Activated CD8-positive, alpha-beta memory T cell treated with anti-CD3 and anti-CD28 coated beads for 48 hours (primary cell): ENCODE results near the gene ESYT2.
"Not testable (repeated sequence)": the region's sequence is repeated elsewhere in the genome, so short reads cannot be mapped to it uniquely, and the experiment has no call there.

Experiments used
- DNase-seq, 3 experiments: peaks; one replicate each; pipeline ENCODE4 v3.0.0-alpha.2; 2020; ENCODE audit warnings: low read depth in 2 of 3, low spot score in 2 of 3

Gene ESYT2

DNA sequence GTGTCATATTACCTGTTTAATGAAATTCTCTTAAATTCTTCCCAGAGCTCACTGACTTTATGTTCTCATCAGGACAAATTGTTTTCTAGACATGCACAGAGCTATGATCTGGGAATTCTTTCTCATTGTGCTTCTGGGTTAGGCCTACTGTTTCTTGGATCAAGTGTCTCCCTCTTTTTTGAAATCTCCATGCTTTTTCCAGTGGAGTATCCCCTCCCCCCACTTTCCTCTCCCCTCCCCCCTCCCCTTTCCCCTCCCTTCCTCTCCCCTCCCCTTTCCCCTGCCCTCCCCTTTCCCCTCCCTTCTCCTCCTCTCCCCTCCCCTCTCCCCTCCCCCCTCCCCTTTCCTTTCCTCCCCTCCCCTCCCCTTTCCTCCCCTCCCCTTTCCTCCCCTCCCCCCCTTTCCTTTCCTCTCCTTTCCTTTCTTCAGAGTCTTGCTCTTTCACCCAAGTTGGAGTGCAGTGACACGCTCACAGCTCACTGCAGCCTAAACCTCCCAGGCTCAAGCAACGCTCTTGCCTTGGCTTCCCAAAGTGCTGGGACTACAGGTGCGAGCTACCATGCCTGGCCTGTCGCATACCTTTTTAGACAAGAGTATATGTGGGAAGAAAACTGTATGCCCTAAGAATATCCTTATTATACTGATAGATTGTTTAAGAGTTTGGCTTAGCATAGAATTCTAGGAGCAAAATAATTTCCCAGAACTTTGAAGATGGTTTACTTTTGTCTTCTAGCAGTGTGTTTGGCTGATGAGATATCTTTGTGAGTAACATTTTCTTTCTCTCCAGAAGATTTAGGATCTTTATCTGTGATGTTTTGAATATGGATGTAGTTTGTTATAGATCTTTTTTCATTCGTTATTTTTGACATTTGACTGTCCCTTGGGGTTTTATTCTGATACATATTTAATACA is 29.5 kb upstream of the ESYT2 start:
- DNase-seq, result no peak

DNA sequence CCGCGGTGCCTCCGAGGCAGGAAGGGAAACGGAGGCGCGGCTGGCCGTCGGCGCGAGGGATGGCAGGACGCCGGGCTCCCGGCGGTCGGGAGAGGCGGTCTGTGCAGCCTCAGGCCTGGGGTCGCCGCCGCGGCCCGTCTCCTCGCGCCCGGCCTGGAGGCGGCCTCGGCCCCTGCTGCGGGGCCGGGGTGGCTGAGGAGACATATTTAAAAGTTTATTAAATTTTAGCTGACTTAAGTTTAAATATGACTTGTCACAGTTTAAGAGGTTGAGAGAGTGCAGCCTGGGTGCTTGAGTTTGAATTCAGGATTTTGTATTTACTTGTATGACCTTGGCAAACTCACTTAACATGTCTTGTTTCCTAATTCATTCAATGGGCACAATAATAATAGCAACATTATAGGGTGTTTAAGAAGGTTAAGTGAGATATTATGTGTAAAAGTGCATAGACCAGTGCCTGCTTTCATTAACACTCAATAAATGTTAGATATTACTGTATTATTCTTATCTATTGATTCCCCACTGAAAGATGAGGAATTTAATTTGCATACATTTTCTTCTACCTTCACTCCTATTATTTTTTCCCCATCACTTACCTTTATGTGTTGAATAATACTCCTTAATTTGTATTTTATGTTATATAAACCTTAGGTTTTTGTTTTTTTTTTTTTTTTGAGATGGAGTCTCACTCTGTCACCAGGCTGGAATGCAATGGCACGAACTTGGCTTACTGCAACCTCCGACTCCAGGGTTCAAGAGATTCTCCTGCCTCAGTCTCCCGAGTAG is 27.8 kb upstream of the ESYT2 start:
- DNase-seq, result no peak

DNA sequence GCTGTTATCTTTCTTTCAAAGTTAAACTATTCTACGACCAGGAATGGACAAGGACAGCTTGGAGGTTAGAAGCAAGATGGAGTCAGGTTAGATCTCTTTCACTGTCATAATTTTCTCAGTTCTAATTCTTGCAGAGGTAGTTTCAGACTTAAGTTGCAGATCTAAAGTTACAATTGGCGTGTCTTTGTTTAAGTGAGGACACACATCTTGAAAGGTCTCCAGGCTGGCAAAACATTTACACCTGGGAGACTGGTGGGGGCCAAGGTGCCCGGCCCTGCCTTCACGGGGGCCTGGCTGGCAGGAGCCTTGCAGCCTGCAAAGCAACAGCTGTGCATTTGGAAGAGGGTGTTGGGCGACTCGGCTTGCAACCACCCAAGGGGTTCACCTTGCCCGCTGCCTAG is 25.4 kb upstream of the ESYT2 start:
- DNase-seq, result no peak

DNA sequence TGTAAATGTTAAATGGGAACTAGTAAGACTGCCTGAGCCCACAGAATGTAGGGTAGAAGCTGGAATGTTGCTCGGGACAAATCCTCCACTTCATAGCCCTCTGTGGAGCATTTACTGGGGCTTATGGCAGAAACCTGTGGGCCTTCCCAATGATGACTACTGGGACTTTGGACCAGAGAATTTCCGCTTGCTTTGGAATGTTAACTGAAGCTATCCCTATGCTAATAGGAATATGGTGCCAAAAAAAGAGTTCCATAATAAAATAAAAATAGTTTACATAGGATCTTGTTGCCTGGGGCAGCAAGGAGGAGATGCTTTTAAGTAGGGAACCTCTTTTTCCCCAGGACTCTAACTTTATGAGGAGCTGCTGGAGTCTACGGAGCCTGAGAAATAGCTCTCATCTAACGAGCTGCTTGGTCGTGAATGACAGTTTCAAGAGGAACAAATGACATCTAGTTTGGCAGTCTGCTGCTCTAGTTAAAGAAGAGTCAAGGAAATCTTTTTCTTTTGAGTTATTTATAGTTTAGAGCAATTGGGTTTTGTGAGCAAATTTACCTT is 21.3 kb upstream of the ESYT2 start:
- DNase-seq, result no peak

DNA sequence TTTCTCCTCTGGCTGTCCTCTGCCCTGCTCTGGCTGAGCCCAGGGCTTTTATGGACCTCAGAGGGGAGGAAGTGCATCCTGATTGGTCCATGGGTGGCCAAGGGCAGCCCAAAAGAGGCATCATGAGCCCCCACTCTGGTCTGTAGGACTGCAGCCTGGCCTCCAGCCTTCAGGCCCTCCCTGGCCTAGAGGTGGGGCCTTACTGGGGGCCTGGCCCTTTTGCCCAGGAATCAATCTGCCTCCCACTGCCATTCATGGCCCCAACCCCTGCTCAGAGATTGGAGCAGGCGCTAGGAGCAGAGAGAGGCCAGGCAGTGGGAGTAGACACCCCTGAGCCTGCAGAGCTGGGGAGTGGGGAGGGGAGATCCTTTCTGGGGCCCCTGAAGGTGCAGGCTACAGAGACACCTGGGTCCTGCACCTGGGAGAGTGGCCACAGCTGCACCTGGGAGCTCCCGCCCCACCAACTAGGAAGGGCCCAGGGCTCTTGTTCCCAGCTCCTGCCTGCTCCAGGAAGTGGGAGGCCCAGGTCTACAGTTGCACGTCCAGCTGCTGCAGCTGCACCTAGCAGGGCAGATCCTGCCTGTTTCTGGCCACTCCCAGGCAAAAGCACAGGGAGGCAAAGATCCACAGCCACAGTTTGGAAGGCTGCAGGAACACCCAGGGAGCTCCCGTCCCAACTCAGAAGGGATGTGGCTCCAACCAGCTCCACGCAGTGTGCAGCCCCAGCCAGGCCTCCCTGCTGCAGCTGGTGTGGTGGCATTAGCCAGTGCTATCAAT is 20.6 kb upstream of the ESYT2 start:
- no peak for DNase-seq

DNA sequence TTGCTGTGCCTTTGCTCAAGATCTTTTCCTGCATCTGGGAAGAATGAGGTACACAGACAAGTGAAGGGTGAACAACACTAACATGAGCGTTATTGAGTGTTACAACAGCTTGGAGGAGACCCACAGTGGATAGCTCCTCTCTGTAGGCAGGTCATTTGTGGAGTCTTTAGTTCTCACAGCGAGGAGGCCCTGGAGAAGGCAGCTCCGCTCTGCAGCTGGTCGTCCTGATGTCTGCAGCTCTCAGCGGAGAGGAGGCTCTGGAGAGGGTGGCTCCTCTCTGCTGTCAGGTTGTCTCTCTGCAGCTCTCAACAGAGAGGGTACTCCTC is 20.1 kb upstream of the ESYT2 start:
- no peak for DNase-seq

DNA sequence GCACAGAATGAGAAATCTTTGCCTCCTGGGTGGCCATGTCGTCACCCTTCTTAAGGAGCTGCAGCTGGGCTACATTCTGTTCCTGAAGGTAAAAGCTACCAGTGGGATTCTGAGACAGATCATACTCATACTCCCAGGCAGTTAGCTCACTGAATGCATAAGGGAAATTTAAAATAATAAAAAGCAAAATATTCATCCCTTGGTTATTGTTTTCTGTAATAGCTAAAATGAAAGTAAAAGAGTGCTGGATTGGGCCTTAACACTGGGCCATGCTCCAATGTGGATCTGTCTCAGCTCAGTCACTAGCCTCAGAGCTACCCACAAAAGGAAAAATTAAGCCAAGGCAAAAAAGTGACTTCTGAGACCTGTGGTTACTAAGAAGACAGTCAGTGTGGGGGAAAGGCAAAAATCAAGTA is 18.1 kb upstream of the ESYT2 start:
- DNase-seq, result no peak

DNA sequence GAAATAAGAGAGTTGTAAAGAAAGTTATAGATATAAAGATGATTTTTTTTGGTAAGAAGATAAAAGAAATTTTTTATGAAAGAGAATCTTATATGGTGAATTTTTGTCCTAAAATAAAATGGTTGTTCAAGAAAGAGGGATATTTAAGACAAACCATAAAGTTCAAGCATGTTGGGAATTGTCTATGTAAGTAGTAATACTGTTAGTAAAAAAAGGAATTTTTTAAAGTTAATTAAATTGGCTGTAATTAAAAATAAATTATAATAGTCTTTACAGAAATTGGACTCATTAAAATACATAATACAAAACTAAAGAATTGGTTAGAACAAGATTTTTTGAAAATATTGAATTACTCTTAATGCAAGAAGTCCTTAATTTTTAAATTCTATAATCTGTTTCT is 17.0 kb upstream of the ESYT2 start:
- DNase-seq, result no peak

DNA sequence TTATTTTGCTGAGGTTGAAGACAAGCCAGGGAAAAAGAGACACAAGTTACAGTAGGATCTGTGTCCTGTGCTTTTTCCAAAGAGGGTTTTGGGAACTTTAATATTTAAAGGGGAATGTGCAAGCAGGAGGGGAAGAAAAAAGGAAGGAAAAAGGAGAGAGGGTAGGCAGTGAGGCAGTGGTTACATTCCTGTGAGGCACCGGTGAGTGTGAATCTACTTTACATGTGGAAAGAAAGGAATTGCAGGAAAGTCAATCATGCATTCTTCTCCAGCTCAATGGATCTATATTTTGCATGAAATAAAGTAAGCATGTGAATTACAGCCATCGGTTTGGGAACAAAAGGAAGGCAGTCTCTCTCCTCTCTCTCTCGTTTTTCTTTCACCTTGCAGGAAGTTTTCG is 14.5 kb upstream of the ESYT2 start:
- DNase-seq, result no peak

DNA sequence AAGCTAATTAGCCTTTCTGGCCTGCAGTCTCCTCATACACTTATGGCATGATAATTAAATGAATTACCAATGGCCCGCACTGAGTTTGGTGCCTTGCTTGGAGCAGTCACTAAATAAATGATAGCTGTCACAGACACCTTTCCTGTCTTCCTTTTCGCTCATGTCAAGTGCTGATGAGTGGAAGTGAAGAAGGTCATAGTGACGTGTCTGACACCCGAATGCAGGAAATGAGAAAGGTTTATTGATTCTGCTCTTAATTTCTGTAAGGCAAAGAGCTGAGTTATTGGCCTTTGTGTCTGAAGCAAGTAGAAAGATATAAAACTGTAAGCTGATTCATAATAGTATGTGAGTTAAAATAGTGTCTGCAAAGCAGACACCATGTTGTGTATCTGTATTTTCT is 13.2 kb upstream of the ESYT2 start:
- DNase-seq, result no peak

DNA sequence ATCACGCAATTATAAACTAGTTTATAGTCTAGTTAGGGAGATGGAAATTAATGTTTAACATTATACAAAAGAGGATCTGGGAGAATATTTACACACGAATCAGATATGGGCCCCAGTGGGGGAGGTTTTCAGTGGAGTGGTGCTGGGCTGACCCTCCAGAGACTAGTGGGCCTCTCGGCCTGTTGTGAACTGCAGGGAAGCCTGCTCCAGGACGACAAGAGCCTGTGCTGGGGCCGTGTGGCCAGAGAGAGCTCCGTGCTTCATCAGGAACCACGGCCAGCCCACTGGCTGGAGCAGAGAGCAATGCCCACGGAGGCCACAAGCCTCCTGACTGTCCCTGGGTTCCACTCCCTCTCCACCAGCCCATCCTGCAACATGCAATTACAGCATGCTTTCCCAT is 11.3 kb upstream of the ESYT2 start:
- DNase-seq, result no peak

DNA sequence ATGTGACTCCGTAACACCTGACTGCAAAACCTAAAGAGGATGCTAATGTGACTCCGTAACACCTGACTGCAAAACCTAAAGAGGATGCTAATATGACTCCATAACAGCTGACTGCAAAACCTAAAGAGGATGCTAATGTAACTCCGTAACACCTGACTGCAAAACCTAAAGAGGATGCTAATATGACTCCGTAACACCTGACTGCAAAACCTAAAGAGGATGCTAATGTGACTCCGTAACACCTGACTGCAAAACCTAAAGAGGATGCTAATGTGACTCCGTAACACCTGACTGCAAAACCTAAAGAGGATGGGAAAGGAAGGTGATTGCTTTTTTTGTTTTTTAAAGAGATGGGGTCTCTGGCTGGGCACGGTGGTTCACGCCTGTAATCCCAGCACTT is 9.9 kb upstream of the ESYT2 start:
- DNase-seq, result not testable (repeated sequence)

DNA sequence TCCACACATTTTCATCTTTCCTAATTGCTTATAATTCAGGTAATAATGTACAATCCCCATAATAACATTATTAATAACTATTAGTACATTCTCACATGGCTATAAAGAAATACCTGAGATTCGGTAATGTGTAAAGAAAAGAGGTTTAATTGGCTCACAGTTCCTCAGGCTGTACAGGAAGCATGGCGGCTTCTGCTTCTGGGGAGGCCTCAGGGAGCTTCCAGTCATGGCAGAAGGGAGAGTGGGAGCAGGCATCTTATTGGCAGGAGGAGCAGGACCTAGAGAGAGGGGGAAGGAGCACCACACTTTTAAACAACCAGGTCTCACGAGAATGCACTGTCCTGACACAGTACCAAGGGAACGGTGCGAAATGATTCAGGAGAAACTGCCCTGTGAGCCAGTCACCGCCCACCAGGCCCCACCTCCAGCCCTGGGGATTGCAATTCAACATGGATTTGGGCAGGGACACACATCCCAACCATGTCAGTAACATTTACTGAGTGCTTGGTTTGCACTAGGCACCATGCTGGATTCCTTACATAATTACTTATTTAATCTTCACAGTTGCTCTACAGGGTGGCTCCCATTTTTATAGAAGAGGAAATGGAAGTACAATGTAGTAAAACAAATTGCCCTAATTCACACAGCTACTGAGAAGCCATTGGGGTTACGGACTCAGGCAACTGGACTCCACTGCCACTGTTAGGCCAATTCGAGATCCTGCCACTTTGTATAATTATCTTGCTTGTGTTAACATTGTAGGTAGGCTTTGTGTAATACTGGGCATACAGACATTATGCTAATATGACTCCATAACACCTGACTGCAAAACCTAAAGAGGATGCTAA is 8.7 kb upstream of the ESYT2 start:
- DNase-seq, result no peak

DNA sequence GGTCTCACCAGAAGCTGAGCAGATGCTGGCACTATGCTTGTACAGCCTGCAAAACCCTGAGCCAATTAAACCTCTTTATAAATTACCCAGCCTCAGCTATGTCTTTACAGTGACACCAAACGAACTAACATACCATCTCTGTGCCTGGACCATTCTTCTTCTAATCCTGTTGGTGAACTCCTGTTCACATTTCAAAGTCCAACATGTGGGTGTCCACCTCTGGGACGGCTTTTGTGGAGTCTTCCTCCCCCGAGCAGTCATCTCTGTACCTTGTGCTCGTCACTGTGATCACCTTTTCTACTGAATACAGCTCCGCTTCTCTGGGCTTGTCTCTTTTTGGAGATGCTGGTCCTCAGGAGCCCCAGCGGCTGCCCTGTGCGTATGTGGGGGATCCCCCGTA is 7.4 kb upstream of the ESYT2 start:
- DNase-seq, result no peak

DNA sequence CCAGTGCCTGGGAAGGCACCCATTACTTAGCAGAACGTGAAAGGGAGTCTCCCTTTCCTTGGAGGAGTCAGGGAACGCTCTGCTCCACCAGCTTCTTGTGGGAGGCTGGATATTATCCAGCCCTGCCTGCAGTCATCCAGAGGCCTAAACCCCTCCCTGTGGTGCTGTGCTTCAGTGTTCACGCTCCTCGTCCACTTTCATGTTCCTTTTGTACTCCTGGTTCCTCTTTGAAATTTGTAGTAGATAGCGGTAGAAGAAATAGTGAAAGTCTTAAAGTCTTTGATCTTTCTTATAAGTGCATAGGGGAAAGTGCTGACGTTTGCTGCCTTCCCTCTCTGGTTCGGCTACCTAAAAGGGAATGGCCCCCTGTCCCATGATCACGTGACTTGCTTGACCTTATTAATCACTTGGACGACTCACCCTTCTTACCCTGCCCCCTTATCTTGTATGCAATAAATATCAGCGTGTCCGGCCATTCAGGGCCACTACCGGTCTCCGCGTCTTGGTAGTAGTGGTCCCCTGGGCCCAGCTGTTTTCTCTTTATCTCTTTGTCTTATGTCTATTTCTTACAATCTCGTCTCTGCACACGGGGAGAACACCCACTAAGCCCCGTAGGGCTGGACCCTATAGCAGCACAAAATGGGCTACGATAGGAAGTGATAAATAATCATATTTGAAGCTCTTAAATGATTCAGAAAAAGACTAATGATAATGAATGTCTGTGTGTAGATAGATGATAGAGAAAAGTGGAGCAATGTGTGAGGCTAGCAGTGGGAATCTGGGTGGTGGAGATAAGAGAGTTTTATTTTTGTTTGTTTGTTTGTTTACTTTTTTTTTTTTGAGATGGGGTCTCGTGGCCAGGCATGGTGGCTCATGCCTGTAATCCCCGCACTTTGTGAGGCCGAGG is 5.8 kb upstream of the ESYT2 start:
- DNase-seq, result no peak

DNA sequence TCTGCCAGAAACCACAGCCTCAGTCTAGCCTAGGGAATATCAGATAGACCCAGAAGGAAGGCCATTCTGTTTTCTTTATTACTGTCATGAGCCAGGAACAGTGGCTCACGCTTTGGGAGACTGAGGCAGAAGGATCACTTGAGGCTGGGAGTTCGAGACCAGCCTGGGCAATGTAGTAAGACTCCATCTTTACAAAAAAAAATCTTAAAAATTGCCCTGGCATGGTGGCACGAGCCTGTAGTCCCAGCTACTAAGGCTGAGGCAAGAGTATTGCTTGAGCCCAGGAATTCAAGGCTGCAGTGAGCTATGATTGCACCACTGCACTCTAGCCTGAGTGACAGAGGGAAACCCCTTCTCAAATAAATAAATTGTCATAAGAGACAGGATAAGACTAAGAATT is 3.7 kb upstream of the ESYT2 start:
- no peak for DNase-seq

DNA sequence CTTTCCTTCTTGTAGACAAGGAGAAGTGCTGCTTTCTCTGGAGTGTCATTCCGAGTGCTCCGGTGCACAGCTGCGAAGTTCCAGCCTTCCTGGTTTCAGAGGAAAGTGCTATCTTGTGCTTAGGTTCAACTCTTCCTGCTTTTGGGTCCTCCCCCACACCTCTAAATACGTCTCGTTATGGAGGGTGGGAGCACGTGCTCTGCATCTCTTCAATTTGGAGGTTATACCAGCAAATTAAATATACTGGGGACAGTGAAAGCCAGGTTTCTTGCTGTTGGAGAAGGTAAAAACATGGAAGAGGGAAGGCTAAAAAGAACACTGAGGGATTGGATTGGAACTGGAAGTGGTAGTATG is 2.4 kb upstream of the ESYT2 start:
- DNase-seq, result no peak

DNA sequence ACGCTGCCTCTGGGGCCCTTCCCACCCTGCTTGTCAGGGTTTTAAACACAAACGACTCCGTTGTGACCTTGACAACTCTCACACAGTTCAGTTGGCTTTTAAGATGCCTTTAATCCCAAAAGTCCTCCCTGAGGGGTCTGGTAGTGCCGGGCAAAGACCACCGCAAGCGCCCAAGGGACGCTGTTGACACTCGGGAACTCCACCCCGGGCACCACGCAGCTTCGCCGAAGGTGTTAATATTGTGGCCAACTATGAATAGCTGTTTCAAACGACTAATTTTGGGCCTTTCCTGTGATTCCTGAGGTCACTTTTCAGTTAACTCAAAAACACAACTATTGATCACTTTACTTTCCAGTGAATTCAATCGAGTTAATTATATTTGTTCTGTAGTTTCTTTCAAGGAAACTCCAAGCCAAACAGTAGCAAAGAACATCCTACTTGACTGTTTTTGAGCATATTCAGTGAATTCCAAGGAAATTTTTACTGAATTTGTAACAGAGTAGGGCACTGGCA is 958 bp upstream of the ESYT2 start:
- no peak for DNase-seq

DNA sequence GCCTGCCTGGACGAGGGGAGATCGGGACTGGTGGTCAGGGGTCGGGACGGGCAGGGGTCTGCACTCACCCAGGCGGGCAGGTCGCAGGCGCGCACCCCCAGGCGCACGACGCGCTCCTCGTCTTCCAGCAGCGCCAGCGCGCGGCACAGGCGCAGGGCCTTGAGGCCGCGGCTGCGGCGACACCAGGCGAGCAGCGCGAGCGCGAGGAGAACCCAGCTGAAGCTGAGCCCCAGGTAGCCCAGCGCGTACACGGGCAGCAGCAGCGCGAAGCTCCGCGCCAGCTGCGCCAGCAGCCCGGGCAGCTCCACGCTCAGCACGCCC is 328 bp downstream of the ESYT2 start:
- DNase-seq, result peak in 1 of 3 experiments; percentile 54
